Motor neuron (in vitro differentiated cells): Measurements from ENCODE around the gene ODAD2. TPM values are rescaled to one million over a fixed set of nuclear protein-coding genes. Genes with fewer than 3 reads are reported as not detected.
A peak's percentile ranks its signal among the peaks of the same experiment; 100 is the strongest.
"Not testable (repeated sequence)": the region's sequence is repeated elsewhere in the genome, so short reads cannot be mapped to it uniquely, and the experiment has no call there.

Experiments
- ATAC-seq, 8 experiments: fragments of 200-7000 bp; cut with Tn5 transposase; replicated peaks in 6 of 8; 2 replicates each; pipeline ENCODE4 v1.8.0; 2021; ENCODE audit warnings: mild to moderate bottlenecking in 8 of 8, moderate library complexity in 8 of 8
- H3K27ac ChIP-seq, 2 donors: fragments of 250-450 bp; sonication (Bioruptor Pico); 2 replicates each; pipeline ENCODE4 v1.9.0; 2021; ENCODE audit warnings: antibody characterized with exemption in 2 of 2, mild to moderate bottlenecking in 2 of 2, moderate library complexity in 1 of 2
- H3K4me1 ChIP-seq, 2 donors: fragments of 250-450 bp; sonication (Bioruptor Pico); replicated peaks in 1 of 2; 2 replicates each; pipeline ENCODE4 v1.6.1; 2021; ENCODE audit warnings: antibody characterized with exemption in 2 of 2, mild to moderate bottlenecking in 2 of 2, moderate library complexity in 1 of 2
- H3K4me3 ChIP-seq, 5 donors: fragments of 250-450 bp; sonication (Bioruptor Pico); 2 replicates each; pipeline ENCODE4 v1.9.0; 2021; ENCODE audit warnings: antibody characterized with exemption in 5 of 5, mild to moderate bottlenecking in 5 of 5, moderate library complexity in 4 of 5
- WGBS, 10 experiments: fragments of 450-650 bp; shearing (Covaris generic); methylation state at CpG; one replicate each; pipeline ENCODE4 v1.0.0; 2022; 5-methylcytosine and 5-hydroxymethylcytosine counted together
- in situ Hi-C, 9 experiments: fragments of 400-800 bp; cut with MboI; loops; one replicate each; pipeline ENCODE4 v1.15.0; 2021; ENCODE audit warnings: low sequenced_read_pairs in 9 of 9, low pct_unique_long_range_greater_than_20kb in 2 of 9; ENCODE audit not compliant: unreplicated experiment in 9 of 9
- total RNA-seq, 8 experiments: library from RNA; unstranded; fragments of 300-600 nt; gene quantifications; 2 replicates each; pipeline versions ENCODE4 v1.2.3 to v1.2.4, GENCODE V29; 2022

Gene ODAD2
- total RNA-seq, 8 experiments from 2014 or later = 2.0 to 10.4 (median 2.5) TPM; not detected in 1

DNA sequence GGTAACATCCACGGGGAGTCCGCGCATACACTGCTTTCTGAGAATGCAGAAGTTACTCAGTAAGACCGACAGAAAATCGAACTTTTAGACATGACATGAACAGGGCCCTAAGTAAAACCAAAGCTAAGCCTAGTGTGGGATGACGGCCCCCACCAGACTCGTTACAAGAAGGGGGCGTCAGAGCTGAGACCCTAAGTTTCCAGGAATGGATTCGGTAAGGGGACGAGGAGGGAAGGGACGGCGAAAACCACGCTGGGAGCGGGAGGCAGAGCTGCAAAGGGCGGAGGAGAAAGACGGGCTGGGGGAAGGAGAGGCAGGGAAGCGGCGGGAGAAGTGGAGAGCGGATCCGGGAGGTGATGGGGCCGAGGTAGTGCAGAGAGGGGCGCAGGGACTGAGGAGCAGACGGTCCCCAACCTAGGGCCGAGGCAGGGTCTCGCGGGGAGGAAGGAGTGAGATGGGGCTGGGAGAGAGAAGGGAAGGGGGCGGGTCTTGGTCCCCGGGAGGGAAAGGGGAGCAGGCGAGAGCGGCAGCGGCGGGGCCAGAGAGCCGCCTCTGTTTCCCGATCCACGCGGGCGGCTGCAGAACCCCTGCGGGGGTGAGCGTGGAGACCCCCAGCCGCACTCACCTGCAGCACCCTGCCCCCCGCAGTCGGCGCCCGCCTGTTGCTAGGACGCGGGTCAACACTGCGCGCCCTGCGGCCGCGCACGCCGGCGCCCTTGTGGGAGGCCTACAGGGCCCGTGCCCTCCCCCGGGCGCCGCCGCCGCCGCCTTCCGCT lies 513 bp downstream of the ODAD2 start:
- Histone ChIP-seq H3K27ac (peak overlapping the region in 1 of 2 donors; percentile 26), H3K4me1 (peaks cover 0 to 2% of the 10 kb centered on the region in 2 donors), H3K4me3 (peak overlapping the region; percentile 46 to 67 (median 60))
- 0 to 16% (median 3%) methylated on average over 1 to 12 of the region's 62 CpGs; no CpG with 5 or more reads in 3 of the 10 experiments for WGBS, 10 experiments
- in situ Hi-C loops = no loop called here
- peak; percentile 84 to 93 (median 90) for ATAC-seq

DNA sequence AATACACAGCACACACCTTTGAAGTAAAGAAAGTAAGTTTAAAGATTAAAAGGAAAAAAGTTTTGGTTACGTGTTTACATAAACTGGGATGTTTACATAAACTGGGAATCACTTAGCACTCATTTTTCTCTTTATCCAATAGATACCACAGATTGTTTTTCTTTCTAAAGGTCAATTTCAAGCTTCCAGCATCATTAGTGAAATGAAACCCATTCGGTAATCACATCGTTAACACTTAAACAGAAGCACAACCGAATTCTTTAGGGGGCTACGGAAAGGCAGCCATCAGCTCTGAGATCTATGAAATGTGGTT lies 1.1 kb downstream of the ODAD2 start:
- Histone ChIP-seq H3K4me1 (peaks cover 0 to 2% of the 10 kb centered on the region in 2 donors), H3K4me3 (peak overlapping the region; percentile 46 to 67 (median 60)), H3K27ac (no peak overlapping the region)
- ATAC-seq = no peak
- WGBS, 10 experiments = 4 to 25% (median 9%) methylated on average over 3 to 5 of the region's 5 CpGs; no CpG with 5 or more reads in 1 of the 10 experiments
- in situ Hi-C loops = no loop called here

DNA sequence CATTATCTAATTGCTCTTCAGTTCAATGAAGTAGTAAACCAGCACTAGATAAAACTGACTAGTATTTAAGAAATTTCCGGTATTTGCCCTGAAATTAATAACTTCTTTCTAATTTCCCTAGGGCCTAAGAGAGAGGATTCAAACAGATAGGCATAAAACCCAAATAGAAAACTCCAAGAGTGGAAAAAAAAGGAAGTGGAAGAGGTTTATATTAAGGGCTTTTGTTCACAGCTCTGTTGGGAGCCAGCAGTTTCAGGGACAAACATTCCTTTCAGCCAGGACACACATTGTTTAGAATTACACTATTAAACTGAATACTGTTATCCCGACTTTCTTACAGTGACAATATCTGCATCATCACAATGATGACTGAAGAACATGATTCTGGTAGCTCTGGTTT lies 3.6 kb downstream of the ODAD2 start:
- in situ Hi-C loops = no loop called here
- WGBS, 10 experiments = 46 to 100% (median 71%) methylated on average over 1 to 2 of the region's 2 CpGs; no CpG with 5 or more reads in 2 of the 10 experiments

DNA sequence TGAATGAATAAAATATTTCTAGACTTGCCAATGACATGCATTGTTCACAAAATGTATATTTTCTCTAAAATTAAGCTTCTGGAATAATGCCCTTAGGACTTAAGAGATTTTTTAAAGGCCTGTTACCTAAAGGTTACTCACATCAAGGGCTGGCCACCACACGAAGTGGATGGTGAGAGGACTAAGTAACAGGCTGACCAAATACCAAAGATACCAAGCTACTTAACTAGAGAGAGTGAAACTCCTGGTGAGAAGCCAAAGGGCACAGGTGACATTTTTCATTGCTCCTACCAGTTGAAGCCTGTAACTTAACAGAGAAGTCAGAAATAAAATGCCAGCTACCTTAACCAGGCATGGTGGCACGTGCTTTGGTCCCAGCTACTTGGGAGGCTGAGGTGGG lies 9.5 kb downstream of the ODAD2 start:
- WGBS, 10 experiments = 33 to 90% (median 63%) methylated on average over 1 to 2 of the region's 2 CpGs; no CpG with 5 or more reads in 4 of the 10 experiments
- H3K4me3 ChIP-seq, in situ Hi-C loops, ATAC-seq, H3K27ac ChIP-seq: not testable (repeated sequence)
- H3K4me1 ChIP-seq = peaks cover 11 to 13% of the 10 kb centered on the region in 2 donors

More for the DNA sequence above, 3.6 kb downstream of the ODAD2 start:
- H3K4me1 ChIP-seq = peaks cover 0 to 2% of the 10 kb centered on the region in 2 donors
- no peak for ATAC-seq
- H3K27ac ChIP-seq = no peak overlapping the region
- no peak overlapping the region for H3K4me3 ChIP-seq

DNA sequence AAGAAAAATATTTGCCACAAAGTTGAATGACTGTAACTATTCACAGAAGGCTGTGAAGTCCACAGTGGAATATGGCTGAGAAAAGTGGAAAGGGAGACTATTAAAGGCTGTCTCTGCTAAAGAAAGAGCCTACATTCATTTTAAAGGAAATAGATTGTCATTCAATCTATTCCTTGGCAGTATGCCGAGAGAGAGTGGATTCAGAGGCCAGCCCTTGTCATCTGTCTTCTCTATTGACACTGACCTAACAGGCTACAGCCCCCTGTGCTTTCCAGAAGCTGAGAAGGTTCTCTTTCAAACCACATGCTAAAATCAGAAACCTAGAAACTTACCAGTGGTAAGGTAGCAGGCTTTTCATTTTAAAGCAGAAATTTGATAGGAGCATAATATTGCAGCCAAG lies 12.1 kb downstream of the ODAD2 start:
- Histone ChIP-seq H3K4me1 (peaks cover 11 to 17% of the 10 kb centered on the region in 2 donors), H3K4me3 (no peak overlapping the region), H3K27ac (no peak overlapping the region)
- in situ Hi-C loops = no loop called here
- peak in 5 of 8 experiments; percentile 77 to 86 (median 85) for ATAC-seq
- 0 to 50% (median 0%) methylated on average over 1 of the region's 1 CpG; no CpG with 5 or more reads in 3 of the 10 experiments for WGBS, 10 experiments

DNA sequence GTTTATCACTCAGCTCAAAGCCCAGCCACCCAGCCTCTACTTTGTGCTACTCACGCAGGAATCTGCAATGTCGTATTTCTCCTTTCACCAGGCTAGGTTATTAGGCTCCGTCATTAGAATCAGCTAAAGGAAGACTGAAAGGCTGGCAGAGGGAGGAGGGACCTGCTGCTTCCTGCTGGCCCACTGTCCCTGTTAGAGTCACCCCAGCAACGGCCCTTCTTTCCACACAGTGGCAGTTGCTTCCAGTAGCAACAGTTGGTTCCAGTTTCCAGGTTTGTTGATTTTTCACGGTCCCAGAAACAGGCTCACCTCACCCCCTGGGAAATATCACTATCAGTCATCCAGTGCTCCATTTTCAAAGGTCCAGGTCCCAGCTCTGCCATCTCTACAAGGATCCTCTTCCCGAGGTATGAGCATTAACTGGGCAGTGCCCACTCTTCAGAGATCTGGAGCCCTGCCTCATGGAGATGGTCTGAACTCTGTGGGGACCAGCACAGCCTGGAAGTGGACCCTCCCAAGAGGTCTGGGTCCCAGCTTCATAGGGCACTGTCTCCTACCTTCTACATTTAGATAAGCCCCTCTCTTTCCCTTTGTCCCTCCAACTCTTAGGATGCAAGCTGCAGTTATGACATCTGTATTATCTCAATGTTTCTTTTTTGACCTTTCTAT lies 15.9 kb downstream of the ODAD2 start:
- H3K4me3 ChIP-seq = no peak overlapping the region
- peak in 3 of 8 experiments; percentile 35 to 81 (median 35) for ATAC-seq
- H3K27ac ChIP-seq = no peak overlapping the region
- in situ Hi-C loops = no loop called here
- WGBS, 10 experiments = 37 to 93% (median 74%) methylated on average over 1 to 5 of the region's 6 CpGs; no CpG with 5 or more reads in 4 of the 10 experiments
- H3K4me1 ChIP-seq = peaks cover 11 to 17% of the 10 kb centered on the region in 2 donors

DNA sequence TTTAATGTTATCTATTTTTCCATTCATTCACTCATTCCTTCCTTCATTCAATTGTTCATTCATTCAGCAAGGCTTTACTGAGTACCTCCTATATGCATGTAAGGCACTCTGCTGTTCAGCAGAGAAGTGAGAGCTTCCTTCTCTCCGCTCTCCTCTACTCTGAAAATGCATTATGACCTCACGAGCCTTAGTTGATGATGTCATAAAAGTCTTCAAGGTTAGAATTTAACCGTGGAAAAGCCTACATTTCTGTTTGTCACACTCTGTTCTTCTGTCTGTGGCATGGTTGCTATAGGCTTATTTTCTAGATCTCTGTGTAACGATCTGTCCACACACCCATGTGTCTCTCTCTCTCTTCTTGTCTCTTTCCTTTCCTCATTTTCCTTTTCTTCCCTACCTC lies 17.1 kb downstream of the ODAD2 start:
- 11 to 100% (median 86%) methylated on average over 1 to 4 of the region's 4 CpGs; no CpG with 5 or more reads in 1 of the 10 experiments for WGBS, 10 experiments
- H3K4me1 ChIP-seq = peaks cover 11 to 13% of the 10 kb centered on the region in 2 donors
- H3K27ac ChIP-seq = no peak overlapping the region
- H3K4me3 ChIP-seq = no peak overlapping the region
- in situ Hi-C loops = no loop called here
- no peak for ATAC-seq

DNA sequence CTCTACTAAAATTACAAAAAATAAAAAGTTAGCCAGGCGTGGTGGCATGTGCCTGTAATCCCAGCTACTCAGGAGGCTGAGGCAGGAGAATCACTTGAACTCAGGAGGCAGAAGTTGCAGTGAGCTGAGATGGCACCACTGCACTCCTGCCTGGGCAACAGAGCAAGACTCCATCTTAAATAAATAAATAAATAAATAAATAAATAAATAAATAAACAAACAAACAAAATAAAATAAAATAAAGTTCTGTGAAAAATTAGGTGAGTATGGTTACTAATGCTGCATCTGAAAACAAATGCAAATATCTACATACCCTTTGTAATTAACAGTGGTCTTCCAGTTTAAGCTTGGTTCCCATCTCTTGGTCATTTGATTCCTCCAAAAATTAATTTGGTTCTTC lies 28.1 kb downstream of the ODAD2 start:
- H3K4me3 ChIP-seq, H3K4me1 ChIP-seq, H3K27ac ChIP-seq, in situ Hi-C loops, ATAC-seq: not testable (repeated sequence)
- WGBS, 10 experiments = 0 to 100% (median 100%) methylated on average over 1 of the region's 1 CpG; no CpG with 5 or more reads in 3 of the 10 experiments

DNA sequence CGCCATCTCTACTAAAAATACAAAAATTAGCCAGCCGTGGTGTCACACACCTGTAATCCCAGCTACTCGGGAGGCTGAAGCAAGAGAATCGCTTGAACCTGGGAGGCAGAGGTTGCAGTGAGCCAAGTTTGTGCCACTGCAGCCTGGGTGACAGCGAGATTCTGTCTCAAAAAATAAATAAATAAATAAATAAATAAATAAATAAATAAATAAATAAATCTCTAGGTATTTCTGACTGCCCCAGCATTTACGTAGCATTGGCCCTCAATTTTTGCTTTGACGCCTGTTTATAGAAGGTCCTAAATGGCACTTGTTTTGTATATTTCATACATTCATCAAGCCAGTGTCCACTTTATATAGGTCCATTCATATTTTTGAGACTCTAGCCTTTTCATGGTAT lies 28.9 kb downstream of the ODAD2 start:
- in situ Hi-C loops = not testable (repeated sequence)

DNA sequence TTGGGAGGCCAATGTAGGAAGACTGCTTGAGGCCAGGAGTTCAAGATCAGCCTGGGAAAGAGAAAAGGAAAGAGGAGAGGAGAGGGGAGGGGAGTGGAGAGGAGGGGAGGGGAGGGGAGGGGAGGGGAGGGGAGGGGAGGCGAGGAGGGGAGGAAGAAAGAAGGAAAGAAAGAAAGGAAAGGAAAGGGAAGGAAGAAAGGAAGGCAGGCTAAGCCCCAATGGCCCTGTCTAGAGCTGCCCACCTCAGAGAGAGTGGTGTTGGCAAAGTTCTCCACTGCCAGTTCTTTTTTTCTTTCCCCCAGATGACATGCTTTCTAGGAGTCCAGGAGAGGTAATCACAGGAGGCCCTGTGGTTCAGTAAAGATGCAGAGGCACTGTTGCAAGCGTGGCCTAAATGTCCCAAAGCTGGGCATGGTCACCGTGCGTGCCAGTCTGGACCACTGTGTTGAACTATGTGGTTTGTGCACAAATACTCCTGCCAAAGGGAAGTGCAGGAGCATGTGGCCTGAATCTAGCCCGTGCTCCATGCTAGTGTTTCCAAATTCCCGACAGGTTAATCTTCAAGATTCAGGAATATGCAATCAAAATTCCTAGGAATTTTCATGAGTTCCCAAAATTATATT lies 39.7 kb downstream of the ODAD2 start:
- no peak overlapping the region for H3K27ac ChIP-seq
- in situ Hi-C loops = no loop called here
- WGBS, 10 experiments = 83 to 100% (median 93%) methylated on average over 1 to 5 of the region's 6 CpGs; no CpG with 5 or more reads in 2 of the 10 experiments
- H3K4me3 ChIP-seq = no peak overlapping the region
- no peak for ATAC-seq
- no peaks in the 10 kb centered on the region for H3K4me1 ChIP-seq

More for the DNA sequence above, 28.9 kb downstream of the ODAD2 start:
- 65 to 100% (median 95%) methylated on average over 2 to 7 of the region's 7 CpGs; no CpG with 5 or more reads in 2 of the 10 experiments for WGBS, 10 experiments
- not testable (repeated sequence) for H3K4me1 ChIP-seq, ATAC-seq, H3K27ac ChIP-seq, H3K4me3 ChIP-seq

DNA sequence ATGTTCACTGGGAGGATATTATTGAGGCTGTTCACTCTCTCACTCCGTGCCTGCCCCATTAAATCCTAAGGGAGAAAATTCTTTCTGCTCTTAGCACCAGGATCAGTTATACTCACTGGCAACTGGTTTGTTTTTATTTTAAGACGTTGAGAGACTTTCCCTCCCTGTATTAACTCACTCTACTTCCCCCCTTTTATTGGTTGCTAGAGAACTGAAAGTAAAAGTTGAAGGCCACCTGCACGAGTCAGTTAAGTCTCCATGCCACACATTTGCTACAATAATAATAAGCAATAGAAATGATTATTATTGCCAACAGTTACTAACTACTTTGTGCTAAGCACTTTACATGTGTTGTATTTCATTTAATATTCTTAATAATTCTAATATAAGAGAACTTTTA lies 40.5 kb downstream of the ODAD2 start:
- in situ Hi-C loops, H3K4me1 ChIP-seq, H3K27ac ChIP-seq, H3K4me3 ChIP-seq, ATAC-seq: not testable (repeated sequence)
- 8 to 100% (median 80%) methylated on average over 1 to 3 of the region's 3 CpGs; no CpG with 5 or more reads in 5 of the 10 experiments for WGBS, 10 experiments

DNA sequence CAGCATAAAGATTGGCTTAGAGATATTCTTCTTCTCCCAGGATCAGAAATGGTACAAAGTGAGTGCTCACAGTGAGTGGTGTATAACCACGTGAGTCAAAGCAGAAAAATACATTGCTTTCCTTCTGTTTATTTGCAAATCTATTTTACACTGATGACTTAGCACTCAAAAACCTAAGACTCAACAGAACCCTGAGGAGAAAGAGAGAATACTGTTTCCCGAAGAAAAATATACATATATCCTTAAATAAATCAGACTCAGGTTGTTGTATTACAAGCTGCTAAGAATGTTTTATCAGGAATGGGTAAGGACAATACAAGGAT lies 48.7 kb downstream of the ODAD2 start:
- no peak for ATAC-seq
- Histone ChIP-seq H3K27ac (no peak overlapping the region), H3K4me3 (no peak overlapping the region), H3K4me1 (peaks cover 3 to 6% of the 10 kb centered on the region in 2 donors)
- in situ Hi-C loops = no loop called here
- WGBS, 10 experiments = 20 to 100% (median 78%) methylated on average over 1 to 2 of the region's 2 CpGs
